Liver (tissue), 3 donors: ENCODE data around the gene ZBTB17.

Experiments used
- CTCF ChIP-seq: fragments of 150-350 bp; IDR thresholded peaks from 2 replicates; pipeline ENCODE4 v1.5.1; 2017; ENCODE audit warnings: improper control_type of control experiment, low read depth, low read length; ENCODE audit not compliant: missing input control
- MAX ChIP-seq: IDR thresholded peaks from 2 replicates; pipeline ENCODE4 v1.6.1; 2016; ENCODE audit warnings: antibody characterized with exemption
- REST ChIP-seq: IDR thresholded peaks from 2 replicates; pipeline ENCODE4 v1.6.1; 2016; ENCODE audit warnings: antibody characterized with exemption, mild to moderate bottlenecking
- SP1 ChIP-seq: IDR thresholded peaks from 2 replicates; pipeline ENCODE4 v1.6.1; 2018; ENCODE audit warnings: antibody characterized with exemption, mild to moderate bottlenecking
- donor health status: healthy.
- donor health status: healthy.

- no peak for TF ChIP-seq SP1
- no peak for TF ChIP-seq MAX
- no peak for TF ChIP-seq CTCF
- TF ChIP-seq REST, result no peak
These were observed 5.0 kb downstream of the ZBTB17 start for GRCh38 chr1:15970911-15971310.
